GM19240 (cell line): ENCODE results near the gene FZR1.
"Not testable (repeated sequence)": the region's sequence is repeated elsewhere in the genome, so short reads cannot be mapped to it uniquely, and the experiment has no call there.

Experiments used
- DNase-seq: peaks from one replicate; pipeline ENCODE4 v3.0.0; 2011; ENCODE audit warnings: low spot score; ENCODE audit not compliant: insufficient read length

FZR1 gene

GRCh38 chr19:3494559-3494958 is 11.6 kb upstream of the FZR1 start:
- no peak for DNase-seq

GRCh38 chr19:3496392-3497273 is 9.5 kb upstream of the FZR1 start:
- no peak for DNase-seq

- DNase-seq: no peak
These were observed 8.2 kb upstream of the FZR1 start for GRCh38 chr19:3497757-3498520.

GRCh38 chr19:3499738-3500428 is 6.2 kb upstream of the FZR1 start:
- DNase-seq: no peak

GRCh38 chr19:3500429-3501101 is 5.5 kb upstream of the FZR1 start, which contains the start of gene DOHH:
TSS of gene DOHH (minus strand) at chr19:3500674. CDS start at chr19:3496814, 3,860 bp downstream.
- peak; percentile 98 for DNase-seq

GRCh38 chr19:3501780-3502179 is 4.3 kb upstream of the FZR1 start:
- DNase-seq: no peak

GRCh38 chr19:3503036-3503572 is 3.0 kb upstream of the FZR1 start:
- DNase-seq: no peak

GRCh38 chr19:3504735-3505134 is 1.4 kb upstream of the FZR1 start:
- DNase-seq: no peak

- DNase-seq: no peak
These were observed 551 bp downstream of the FZR1 start for GRCh38 chr19:3506384-3507340.

GRCh38 chr19:3507371-3508120 is 1.4 kb downstream of the FZR1 start:
- DNase-seq: no peak

GRCh38 chr19:3508121-3508661 is 2.1 kb downstream of the FZR1 start:
- DNase-seq: not testable (repeated sequence)

- no peak for DNase-seq
These were observed 2.8 kb downstream of the FZR1 start for GRCh38 chr19:3508771-3509535.

- DNase-seq: no peak
These were observed 3.5 kb downstream of the FZR1 start for GRCh38 chr19:3509566-3509989.

- no peak for DNase-seq
These were observed 4.6 kb downstream of the FZR1 start for GRCh38 chr19:3510727-3511126.

GRCh38 chr19:3511506-3512251 is 5.6 kb downstream of the FZR1 start:
- DNase-seq: no peak

GRCh38 chr19:3512562-3513228 is 6.6 kb downstream of the FZR1 start:
- DNase-seq: no peak
